IPS-15b (cell line): ENCODE measurements around the gene ACSS2.
"Not testable (repeated sequence)": the region's sequence is repeated elsewhere in the genome, so short reads cannot be mapped to it uniquely, and the experiment has no call there.

Experiments used
- H3K27me3 ChIP-seq: one replicate; pipeline ENCODE4 v1.6.1; 2013; ENCODE audit warnings: low read length; ENCODE audit not compliant: control insufficient read depth, insufficient read depth
- H3K36me3 ChIP-seq: one replicate; pipeline ENCODE4 v1.6.1; 2013; ENCODE audit warnings: low read length; ENCODE audit not compliant: control insufficient read depth, insufficient read depth
- H3K4me1 ChIP-seq: one replicate; pipeline ENCODE4 v1.6.1; 2013; ENCODE audit warnings: mild to moderate bottlenecking, low read length; ENCODE audit not compliant: control insufficient read depth, insufficient read depth
- H3K4me3 ChIP-seq: one replicate; pipeline ENCODE4 v1.5.1; 2013; ENCODE audit warnings: low read depth, low read length
- H3K9ac ChIP-seq: one replicate; pipeline ENCODE4 v1.6.1; 2013; ENCODE audit warnings: low read depth, mild to moderate bottlenecking, low read length
- H3K9me3 ChIP-seq: one replicate; pipeline ENCODE4 v1.6.1; 2013; ENCODE audit warnings: mild to moderate bottlenecking, low read length; ENCODE audit not compliant: control insufficient read depth, insufficient read depth

Gene ACSS2

GRCh38 chr20:34892671-34893070, 16.3 kb downstream of the ACSS2 start:
- no peaks in the 10 kb centered on the region for H3K36me3 ChIP-seq
- no peaks in the 10 kb centered on the region for H3K27me3 ChIP-seq
- H3K9ac ChIP-seq = no peak overlapping the region
- no peaks in the 10 kb centered on the region for H3K4me1 ChIP-seq
- no peaks in the 10 kb centered on the region for H3K9me3 ChIP-seq
- no peak overlapping the region for H3K4me3 ChIP-seq

GRCh38 chr20:34894723-34895122, 18.3 kb downstream of the ACSS2 start:
- Histone ChIP-seq H3K9me3 (no peaks in the 10 kb centered on the region), H3K4me1 (no peaks in the 10 kb centered on the region), H3K27me3 (no peaks in the 10 kb centered on the region)

GRCh38 chr20:34895465-34895864, 19.1 kb downstream of the ACSS2 start:
- H3K4me1 ChIP-seq = no peaks in the 10 kb centered on the region
- H3K9ac ChIP-seq = no peak overlapping the region
- no peaks in the 10 kb centered on the region for H3K9me3 ChIP-seq
- H3K27me3 ChIP-seq = no peaks in the 10 kb centered on the region
- no peak overlapping the region for H3K4me3 ChIP-seq
- H3K36me3 ChIP-seq = no peaks in the 10 kb centered on the region

More at GRCh38 chr20:34894723-34895122, 18.3 kb downstream of the ACSS2 start:
- H3K4me3 ChIP-seq = no peak overlapping the region
- H3K9ac ChIP-seq = no peak overlapping the region
- H3K36me3 ChIP-seq = no peaks in the 10 kb centered on the region

GRCh38 chr20:34896086-34896621, 19.7 kb downstream of the ACSS2 start:
- Histone ChIP-seq H3K36me3 (no peaks in the 10 kb centered on the region), H3K27me3 (no peaks in the 10 kb centered on the region), H3K4me3 (no peak overlapping the region), H3K4me1 (no peaks in the 10 kb centered on the region), H3K9ac (no peak overlapping the region), H3K9me3 (no peaks in the 10 kb centered on the region)

DNA sequence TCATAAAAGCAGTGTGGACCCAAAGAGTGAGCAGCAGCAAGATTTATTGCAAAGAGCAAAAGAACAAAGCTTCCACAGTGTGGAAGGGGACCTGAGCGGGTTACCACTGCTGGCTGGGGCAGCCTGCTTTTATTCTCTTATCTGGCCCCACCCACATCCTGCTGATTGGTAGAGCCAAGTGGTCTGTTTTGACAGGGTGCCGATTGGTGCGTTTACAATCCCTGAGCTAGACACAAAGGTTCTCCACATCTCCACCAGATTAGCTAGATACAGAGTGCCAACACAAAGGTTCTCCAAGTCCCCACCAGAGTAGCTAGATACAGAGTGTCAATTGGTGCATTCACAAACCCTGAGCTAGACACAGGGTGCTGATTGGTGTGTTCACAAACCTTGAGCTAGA, 21.7 kb downstream of the ACSS2 start:
- not testable (repeated sequence) for H3K36me3 ChIP-seq, H3K9ac ChIP-seq, H3K9me3 ChIP-seq, H3K27me3 ChIP-seq, H3K4me3 ChIP-seq, H3K4me1 ChIP-seq

DNA sequence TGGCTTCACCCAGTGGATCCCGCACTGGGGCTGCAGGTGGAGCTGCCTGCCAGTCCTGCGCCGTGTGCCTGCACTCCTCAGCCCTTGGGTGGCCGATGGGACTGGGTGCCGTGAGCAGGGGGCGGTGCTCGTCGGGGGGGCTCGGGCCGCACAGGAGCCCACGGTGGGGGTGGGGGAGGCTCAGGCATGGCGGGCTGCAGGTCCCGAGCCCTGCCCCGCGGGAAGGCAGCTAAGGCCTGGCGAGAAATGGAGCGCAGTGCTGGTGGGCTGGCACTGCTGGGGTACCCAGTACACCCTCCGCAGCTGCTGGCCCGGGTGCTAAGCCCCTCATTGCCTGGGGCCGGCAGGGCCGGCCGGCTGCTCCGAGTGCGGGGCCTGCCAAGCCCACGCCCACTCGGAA, 22.3 kb downstream of the ACSS2 start:
- H3K36me3 ChIP-seq, H3K4me3 ChIP-seq, H3K27me3 ChIP-seq, H3K4me1 ChIP-seq, H3K9me3 ChIP-seq, H3K9ac ChIP-seq: not testable (repeated sequence)

GRCh38 chr20:34904202-34904621, 27.8 kb downstream of the ACSS2 start:
- Histone ChIP-seq H3K9ac (no peak overlapping the region), H3K36me3 (no peaks in the 10 kb centered on the region), H3K9me3 (no peaks in the 10 kb centered on the region), H3K4me1 (no peaks in the 10 kb centered on the region), H3K27me3 (no peaks in the 10 kb centered on the region), H3K4me3 (no peak overlapping the region)

DNA sequence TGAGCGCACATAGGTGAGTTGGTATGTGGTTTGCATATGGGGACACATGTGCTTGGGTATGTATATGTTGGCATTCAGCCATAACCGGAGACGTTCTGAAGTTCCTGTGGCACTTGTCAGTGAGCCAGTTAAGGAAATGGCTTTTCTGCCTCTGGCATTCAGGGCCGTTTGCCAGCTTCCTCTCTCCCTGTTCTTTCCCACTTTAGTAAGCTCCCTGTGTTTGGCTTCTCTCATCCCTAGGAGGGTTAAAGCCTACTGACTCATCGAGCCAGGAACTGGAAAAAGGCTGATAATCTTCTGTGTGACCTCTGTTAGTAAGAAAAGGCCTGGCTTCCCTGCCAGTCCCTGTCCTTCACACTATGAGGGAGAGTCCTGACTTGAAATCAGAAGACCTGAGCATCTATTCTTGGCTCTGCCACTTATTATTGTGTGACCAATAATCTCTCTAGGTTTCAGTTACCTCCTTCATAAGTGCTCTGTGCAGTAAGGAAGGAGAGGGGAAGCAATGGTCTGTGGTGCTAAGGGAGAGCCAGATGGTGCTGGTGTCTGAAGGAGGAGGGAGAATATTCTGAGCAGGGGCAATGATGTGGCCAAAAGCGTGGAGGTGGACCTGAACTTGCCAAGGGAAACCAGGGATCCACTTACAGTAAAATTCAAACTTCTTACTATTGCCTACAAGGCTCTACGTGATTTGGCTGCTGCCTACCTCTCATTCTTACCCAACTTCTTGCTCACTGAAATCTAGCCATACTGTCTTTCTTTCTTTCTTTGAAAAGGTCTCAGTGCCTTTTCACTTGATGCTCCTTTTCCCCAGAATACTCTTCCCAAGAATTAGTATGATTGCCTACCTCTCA, 31.4 kb downstream of the ACSS2 start:
- Histone ChIP-seq H3K9ac (no peak overlapping the region), H3K27me3 (no peaks in the 10 kb centered on the region), H3K36me3 (no peaks in the 10 kb centered on the region), H3K9me3 (no peaks in the 10 kb centered on the region), H3K4me1 (no peaks in the 10 kb centered on the region), H3K4me3 (no peak overlapping the region)

- no peaks in the 10 kb centered on the region for H3K36me3 ChIP-seq
- no peaks in the 10 kb centered on the region for H3K9me3 ChIP-seq
- H3K4me3 ChIP-seq = no peak overlapping the region
- H3K27me3 ChIP-seq = no peaks in the 10 kb centered on the region
- no peaks in the 10 kb centered on the region for H3K4me1 ChIP-seq
- no peak overlapping the region for H3K9ac ChIP-seq
Measured at GRCh38 chr20:34915131-34915530, 38.7 kb downstream of the ACSS2 start.

DNA sequence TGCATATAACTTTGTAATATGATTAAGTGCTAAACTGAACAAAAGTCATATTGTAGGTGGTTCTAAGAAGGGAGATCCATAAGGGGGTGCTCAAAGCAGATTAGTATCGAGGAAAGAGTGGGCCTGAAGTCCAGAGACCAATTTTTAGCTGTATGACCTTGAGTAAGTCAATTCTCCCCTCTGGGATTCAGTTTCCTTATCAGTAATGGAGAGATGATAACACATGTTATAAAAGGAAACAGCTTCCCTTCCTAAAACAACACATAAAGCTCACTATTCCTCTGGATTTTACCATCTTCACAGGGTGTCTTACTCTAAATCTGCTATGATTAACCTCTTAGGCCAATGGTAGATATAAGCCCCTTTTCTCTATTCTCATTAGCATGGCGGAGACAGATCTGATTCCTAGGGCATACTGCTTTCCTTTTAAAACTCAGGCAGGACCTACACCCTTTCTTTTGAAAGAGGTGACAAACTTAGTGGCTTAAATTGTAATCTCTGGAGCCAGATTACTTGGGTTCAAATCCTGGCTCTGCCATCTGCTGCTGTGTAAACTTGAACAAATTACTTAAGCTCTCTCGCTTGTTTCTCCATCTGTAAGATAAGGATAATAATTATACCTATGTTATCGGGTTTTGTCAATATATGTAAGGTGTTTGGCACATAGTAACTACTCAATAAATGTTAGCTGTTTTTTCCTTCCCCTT, 39.5 kb downstream of the ACSS2 start:
- Histone ChIP-seq H3K9me3 (no peaks in the 10 kb centered on the region), H3K27me3 (no peaks in the 10 kb centered on the region), H3K9ac (no peak overlapping the region), H3K4me3 (no peak overlapping the region), H3K4me1 (no peaks in the 10 kb centered on the region), H3K36me3 (no peaks in the 10 kb centered on the region)

GRCh38 chr20:34916774-34917354, 40.5 kb downstream of the ACSS2 start:
- no peak overlapping the region for H3K9ac ChIP-seq
- no peaks in the 10 kb centered on the region for H3K36me3 ChIP-seq
- no peaks in the 10 kb centered on the region for H3K9me3 ChIP-seq
- H3K4me3 ChIP-seq = no peak overlapping the region
- H3K4me1 ChIP-seq = no peaks in the 10 kb centered on the region
- no peaks in the 10 kb centered on the region for H3K27me3 ChIP-seq
